ENCODE measurements around the gene PPCDC. TPM values are rescaled to one million over a fixed set of nuclear protein-coding genes. Genes with fewer than 3 reads are reported as not detected.

Gene PPCDC
- total RNA-seq, 1 experiment from 2014 or later = 18.0 TPM

DNA sequence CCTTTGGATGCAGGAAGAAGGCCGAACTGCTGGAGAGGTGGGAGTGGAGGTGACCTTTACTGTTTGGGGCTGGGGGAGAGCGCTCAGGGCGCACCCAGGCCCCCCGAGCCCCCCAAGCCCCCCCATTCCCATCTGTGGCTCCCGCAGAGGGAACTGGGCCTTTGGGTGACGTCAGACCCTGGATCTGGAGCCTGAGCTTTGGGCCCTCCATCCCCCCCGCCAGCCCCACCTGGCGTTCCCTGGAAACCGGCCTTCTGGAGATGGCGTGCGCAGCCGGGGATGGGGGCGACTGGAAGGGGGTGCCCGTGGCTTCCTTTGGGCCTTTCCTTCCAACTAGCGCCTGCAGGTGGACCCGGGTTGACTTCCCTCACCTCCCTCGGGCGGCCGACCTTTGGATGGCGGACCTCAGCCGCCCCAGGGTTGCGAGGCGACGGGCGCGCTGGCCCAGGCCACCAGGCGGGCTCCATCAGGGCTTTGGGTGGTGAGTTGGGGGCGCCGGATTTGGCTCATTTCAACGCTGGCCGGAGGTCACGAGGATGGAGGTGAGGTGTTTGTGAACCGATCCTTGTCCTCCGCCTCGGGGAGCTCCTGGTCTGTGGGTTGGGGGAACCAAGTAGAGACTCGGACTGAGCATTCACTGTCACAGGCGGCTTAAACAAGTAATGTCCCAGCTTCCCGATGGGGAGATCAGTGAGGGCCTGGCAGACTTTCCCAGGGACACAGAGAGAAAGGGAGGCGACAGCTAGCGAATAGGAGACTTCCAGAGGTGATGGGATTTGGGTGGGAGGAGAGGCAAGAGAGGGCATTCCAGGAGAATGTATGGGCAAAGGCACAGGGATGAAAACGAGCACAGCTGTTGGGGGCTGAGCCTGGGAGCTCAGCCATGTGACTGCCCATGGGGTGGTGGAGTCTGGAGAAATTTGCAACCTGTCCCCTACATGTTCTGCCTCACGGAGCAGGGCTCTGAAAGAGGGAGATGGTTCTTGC, 27.3 kb upstream of the PPCDC start (continued):
- no peak for TF ChIP-seq CBX3 (IDR thresholded peaks at IDR 0.05; ENCODE audit: low read depth)
- no peak for TF ChIP-seq JUND (IDR thresholded peaks at IDR 0.05)
- no peak for TF ChIP-seq EGR1 (IDR thresholded peaks at IDR 0.05; ENCODE audit: low read depth)

GRCh38 chr15:74997141-74997540, 26.2 kb upstream of the PPCDC start:
- intact Hi-C loops (cut with micrococcal nuclease) = no loop called here
- CTCF ChIA-PET = no interaction called here
- Histone ChIP-seq H3K9me3 (ENCODE audit: control insufficient read depth in 1 of 2, insufficient read depth in 1 of 2, low read depth in 1 of 2, low read length in 2 of 2) (no peaks in the 10 kb centered on the region), H4K20me1 (ENCODE audit: insufficient read depth) (no peaks in the 10 kb centered on the region), H3K9me2 (ENCODE audit: insufficient read depth) (no peaks in the 10 kb centered on the region), H3K4me3 (replicated peaks in 1 of 2; ENCODE audit: low read depth in 1 of 2, low read length in 2 of 2) (no peak overlapping the region), H2AFZ (ENCODE audit: low read depth, low read length, poor library complexity, severe bottlenecking) (no peak overlapping the region), H3K27me3 (ENCODE audit: insufficient read depth, low read length) (peaks cover 7% of the 10 kb centered on the region; the same call in 1 of the 2 replicates), H3K9ac (ENCODE audit: low read length) (no peak overlapping the region), H3K79me2 (ENCODE audit: insufficient read depth, low read length) (no peaks in the 10 kb centered on the region), H3K4me2 (ENCODE audit: low read length) (no peak overlapping the region), H3K36me3 (ENCODE audit: control insufficient read depth in 1 of 2, insufficient read depth in 2 of 2, low read length in 2 of 2) (no peaks in the 10 kb centered on the region), H3K27ac (ENCODE audit: low read depth, low read length) (no peak overlapping the region), H3K4me1 (ENCODE audit: control insufficient read depth in 1 of 2, insufficient read depth in 2 of 2, low read length in 2 of 2) (peaks cover 0 to 5% of the 10 kb centered on the region in 2 experiments; a peak in 1 of 4 replicates)
- POLR2A ChIA-PET = no interaction called here
- ATAC-seq = no peak
- no TSS peak for BruUV-seq (replicated peaks)
- TF ChIP-seq REST (IDR thresholded peaks at IDR 0.05; ENCODE audit: low read depth) (no peak), RAD21 (IDR thresholded peaks at IDR 0.05; ENCODE audit: low read depth) (no peak), FOSL1 (IDR thresholded peaks at IDR 0.05; ENCODE audit: low read depth) (no peak), POLR2AphosphoS5 (IDR thresholded peaks at IDR 0.05; ENCODE audit: low read depth, low read length) (no peak), ZFX (IDR thresholded peaks at IDR 0.05) (no peak), EGR1 (IDR thresholded peaks at IDR 0.05; ENCODE audit: low read depth) (no peak), SIN3A (IDR thresholded peaks at IDR 0.05; ENCODE audit: low read depth) (no peak)
- TF ChIP-seq, protein P1, sequence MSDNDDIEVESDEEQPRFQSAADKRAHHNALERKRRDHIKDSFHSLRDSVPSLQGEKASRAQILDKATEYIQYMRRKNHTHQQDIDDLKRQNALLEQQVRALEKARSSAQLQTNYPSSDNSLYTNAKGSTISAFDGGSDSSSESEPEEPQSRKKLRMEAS (IDR thresholded peaks at IDR 0.05) = no peak
- TF ChIP-seq, protein P2, sequence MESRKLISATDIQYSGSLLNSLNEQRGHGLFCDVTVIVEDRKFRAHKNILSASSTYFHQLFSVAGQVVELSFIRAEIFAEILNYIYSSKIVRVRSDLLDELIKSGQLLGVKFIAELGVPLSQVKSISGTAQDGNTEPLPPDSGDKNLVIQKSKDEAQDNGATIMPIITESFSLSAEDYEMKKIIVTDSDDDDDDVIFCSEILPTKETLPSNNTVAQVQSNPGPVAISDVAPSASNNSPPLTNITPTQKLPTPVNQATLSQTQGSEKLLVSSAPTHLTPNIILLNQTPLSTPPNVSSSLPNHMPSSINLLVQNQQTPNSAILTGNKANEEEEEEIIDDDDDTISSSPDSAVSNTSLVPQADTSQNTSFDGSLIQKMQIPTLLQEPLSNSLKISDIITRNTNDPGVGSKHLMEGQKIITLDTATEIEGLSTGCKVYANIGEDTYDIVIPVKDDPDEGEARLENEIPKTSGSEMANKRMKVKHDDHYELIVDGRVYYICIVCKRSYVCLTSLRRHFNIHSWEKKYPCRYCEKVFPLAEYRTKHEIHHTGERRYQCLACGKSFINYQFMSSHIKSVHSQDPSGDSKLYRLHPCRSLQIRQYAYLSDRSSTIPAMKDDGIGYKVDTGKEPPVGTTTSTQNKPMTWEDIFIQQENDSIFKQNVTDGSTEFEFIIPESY (IDR thresholded peaks at IDR 0.05; ENCODE audit: extremely low read depth, insufficient replicate concordance, low read length) = no peak
- RAD21 ChIA-PET (ENCODE audit: low non-redundant PET in 1 of 2, low total read pairs in 2 of 2, uncharacterized antibody in 2 of 2, unreplicated experiment in 2 of 2) = no interaction called here
- DNase-seq (ENCODE audit: low read depth, low spot score) = no peak
